ENCODE results near the gene NUP42.

NUP42 gene

DNA sequence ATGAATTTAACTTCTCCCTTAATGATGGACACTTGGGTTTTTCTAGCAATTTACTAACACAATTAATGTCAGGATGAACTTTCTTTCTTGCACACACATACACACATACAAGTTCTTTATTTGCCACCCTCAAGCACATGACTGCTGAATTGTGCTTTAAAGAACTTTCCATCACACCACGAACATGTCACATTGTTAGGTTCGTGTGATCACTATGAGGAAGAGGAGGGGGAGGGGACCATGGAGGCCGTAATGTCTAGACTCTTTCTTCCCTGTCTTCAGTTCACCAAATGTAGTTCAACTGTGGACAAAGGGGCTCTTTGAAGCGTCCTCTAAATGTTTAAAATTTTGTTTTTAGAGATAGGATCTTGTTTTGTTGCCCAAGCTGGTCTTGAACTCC lies 31.0 kb downstream of the NUP42 start:
- TF ChIP-seq, protein P1, sequence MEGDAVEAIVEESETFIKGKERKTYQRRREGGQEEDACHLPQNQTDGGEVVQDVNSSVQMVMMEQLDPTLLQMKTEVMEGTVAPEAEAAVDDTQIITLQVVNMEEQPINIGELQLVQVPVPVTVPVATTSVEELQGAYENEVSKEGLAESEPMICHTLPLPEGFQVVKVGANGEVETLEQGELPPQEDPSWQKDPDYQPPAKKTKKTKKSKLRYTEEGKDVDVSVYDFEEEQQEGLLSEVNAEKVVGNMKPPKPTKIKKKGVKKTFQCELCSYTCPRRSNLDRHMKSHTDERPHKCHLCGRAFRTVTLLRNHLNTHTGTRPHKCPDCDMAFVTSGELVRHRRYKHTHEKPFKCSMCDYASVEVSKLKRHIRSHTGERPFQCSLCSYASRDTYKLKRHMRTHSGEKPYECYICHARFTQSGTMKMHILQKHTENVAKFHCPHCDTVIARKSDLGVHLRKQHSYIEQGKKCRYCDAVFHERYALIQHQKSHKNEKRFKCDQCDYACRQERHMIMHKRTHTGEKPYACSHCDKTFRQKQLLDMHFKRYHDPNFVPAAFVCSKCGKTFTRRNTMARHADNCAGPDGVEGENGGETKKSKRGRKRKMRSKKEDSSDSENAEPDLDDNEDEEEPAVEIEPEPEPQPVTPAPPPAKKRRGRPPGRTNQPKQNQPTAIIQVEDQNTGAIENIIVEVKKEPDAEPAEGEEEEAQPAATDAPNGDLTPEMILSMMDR (conservative IDR thresholded peaks at IDR 0.05): no peak

DNA sequence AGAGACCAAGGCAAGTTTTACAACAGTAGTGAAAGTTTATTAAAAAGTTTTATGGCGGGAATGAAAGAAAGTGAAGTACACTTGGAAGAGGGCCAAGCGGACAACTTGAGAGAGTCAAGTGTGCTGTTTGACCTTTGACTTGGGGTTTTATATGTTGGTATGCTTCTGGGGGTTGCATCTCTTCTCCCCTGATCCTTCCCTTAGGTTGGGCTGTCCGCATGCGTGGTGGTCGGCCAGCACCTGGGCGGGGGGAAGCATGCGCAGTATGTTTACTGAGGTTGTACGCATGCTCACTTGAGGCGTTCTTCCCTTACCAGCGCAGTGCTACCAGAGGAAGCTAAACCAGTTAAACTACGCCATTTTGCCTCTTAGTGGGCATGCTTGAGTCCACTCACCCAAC lies 31.9 kb downstream of the NUP42 start:
- TF ChIP-seq, protein P1 (conservative IDR thresholded peaks at IDR 0.05): no peak
- H3K27ac ChIP-seq: no peak overlapping the region

More for the DNA sequence above, 31.0 kb downstream of the NUP42 start:
- no peak overlapping the region for H3K27ac ChIP-seq

DNA sequence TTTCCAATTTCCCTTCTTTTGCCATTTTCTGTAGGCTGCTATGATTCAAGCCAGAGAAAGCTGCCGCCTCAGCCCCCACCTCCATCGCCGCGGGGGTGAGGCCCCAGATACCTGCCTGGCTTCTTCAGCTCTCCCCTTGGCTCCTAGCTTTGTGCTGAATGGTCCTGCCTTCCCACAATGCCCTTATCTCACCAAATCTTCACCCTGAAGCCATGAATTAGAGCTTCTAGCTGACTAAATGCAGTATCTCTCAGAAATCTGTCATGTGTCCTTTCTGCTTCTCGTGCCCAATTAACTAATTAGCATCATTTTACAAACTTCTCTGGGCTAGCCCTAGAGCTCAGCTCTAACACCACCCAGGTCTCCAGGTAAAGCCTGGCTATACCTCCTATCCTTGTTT lies 32.6 kb downstream of the NUP42 start:
- no peak overlapping the region for H3K27ac ChIP-seq
- TF ChIP-seq, protein P1 (conservative IDR thresholded peaks at IDR 0.05): no peak

DNA sequence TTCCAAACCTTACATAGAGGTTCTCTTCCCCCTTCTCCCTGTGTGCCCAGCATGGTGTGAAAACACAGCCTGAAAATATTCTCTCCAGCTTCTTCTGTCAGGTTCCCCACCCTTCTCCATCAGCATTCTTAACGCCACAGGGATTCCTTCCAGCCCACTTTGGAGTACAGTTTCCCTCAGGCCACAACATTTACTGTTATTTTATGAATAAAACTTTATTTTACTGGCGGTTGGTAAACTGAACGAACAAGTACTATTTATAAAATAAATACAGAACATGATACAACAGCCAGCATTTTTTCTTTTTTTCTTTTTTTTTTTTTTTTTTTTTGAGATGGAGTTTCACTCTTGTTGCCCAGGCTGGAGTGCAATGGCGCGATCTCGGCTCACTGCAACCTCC lies 33.1 kb downstream of the NUP42 start:
- no peak overlapping the region for H3K27ac ChIP-seq
- TF ChIP-seq, protein P1 (conservative IDR thresholded peaks at IDR 0.05): no peak

DNA sequence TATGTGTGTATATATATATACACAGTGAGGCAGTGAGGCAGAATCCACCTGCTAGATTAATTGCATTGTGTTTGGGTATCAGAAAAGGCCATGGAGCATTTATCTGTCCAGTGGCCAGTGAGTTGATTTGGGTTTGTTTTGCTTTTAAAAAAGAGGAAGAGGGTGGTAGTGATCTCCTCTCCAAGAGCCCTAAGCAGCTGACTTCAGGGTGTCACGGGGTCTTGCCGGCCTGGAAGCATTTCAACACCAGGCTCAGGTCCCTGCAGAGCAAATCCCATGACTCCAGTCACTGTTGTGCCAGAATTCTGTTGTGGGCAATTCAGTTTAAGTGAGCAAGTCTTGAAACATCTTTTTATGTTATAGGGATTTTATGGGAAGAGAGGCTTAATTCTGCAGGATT lies 34.2 kb downstream of the NUP42 start:
- no peak overlapping the region for H3K27ac ChIP-seq
- TF ChIP-seq, protein P1 (conservative IDR thresholded peaks at IDR 0.05): no peak

DNA sequence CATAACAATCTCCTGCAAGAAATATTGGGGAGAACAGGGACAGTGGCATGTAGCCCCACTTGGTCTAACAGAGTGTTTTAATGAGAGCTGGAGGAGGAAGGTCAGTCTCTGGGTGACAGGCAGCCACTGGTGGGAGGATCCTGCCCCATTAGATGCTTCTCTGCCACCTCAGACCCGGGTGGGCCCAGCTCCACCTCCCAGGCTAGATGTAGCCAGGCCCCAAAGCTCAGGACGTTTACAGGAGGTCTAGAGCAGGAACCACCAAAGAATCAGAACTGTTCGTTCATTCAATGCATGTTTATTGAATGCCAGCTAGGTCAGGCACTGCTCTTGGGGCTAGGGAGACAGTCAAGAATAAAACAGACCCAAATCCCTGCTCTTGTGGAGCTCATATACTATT lies 36.3 kb downstream of the NUP42 start:
- no peak overlapping the region for H3K27ac ChIP-seq
- TF ChIP-seq, protein P1 (conservative IDR thresholded peaks at IDR 0.05): no peak

DNA sequence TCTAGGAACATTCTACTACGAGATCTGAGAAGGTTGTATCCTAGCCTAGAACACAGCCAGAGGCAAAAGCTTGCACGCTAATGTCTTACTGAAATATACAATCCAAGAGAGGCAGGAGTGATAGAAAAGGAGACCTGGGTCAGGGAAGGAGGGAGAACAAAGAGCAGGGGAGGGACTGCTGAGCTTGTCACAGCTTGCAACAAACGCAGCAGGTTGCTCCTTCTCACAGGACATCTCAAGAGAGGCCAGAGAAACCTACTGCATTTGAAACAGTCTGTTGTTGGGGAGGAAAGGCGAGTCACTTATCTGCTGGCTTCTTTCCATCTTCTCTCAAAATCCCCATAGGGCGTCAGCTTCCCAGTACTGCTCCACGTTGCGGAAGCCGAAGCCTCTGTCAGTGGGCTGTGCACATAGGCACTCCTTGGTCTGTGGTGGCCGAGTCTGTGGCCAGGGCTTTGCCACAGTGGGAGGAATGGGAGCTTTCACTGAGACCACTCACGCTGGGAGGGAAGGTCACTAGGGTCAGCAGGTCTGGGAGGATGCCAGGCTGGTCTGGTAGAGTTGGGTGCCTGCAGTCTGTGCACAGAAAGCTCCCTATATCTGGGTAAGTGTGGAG lies 39.0 kb downstream of the NUP42 start:
- TF ChIP-seq, protein P1 (conservative IDR thresholded peaks at IDR 0.05): no peak
- no peak overlapping the region for H3K27ac ChIP-seq

Data from VCaP (cell line).